GM18499 (cell line): ENCODE measurements around the gene UGT1A5.

Experiments used
- ATAC-seq: cut with Tn5 transposase; IDR thresholded peaks from one replicate; pipeline ENCODE4 v1.9.1; 2021; ENCODE audit warnings: moderate number of reproducible peaks; ENCODE audit not compliant: insufficient read depth, unreplicated experiment

Gene UGT1A5

GRCh38 chr2:233712611-233713261 is at the start of gene UGT1A5:
UGT1A5 (plus strand) TSS chr2:233712907; CDS start chr2:233712992, 85 bp downstream.
- ATAC-seq, result no peak

GRCh38 chr2:233663911-233664310 is 48.8 kb upstream of the UGT1A5 start:
- ATAC-seq, result no peak

GRCh38 chr2:233668605-233669260 is 44.0 kb upstream of the UGT1A5 start:
- ATAC-seq, result no peak

- no peak for ATAC-seq
These were observed 41.2 kb upstream of the UGT1A5 start, which contains the start of gene UGT1A9 for GRCh38 chr2:233671290-233672161. UGT1A9 (plus strand) TSS chr2:233671898; CDS start chr2:233671935, 37 bp downstream.

- no peak for ATAC-seq
These were observed 39.8 kb upstream of the UGT1A5 start for GRCh38 chr2:233672886-233673285.

- ATAC-seq, result no peak
These were observed 38.8 kb upstream of the UGT1A5 start for GRCh38 chr2:233673896-233674295.

GRCh38 chr2:233674314-233674713 is 38.4 kb upstream of the UGT1A5 start:
- ATAC-seq, result no peak

GRCh38 chr2:233674995-233675394 is 37.7 kb upstream of the UGT1A5 start:
- no peak for ATAC-seq

GRCh38 chr2:233676046-233676445 is 36.7 kb upstream of the UGT1A5 start:
- ATAC-seq, result no peak

- no peak for ATAC-seq
These were observed 33.5 kb upstream of the UGT1A5 start for GRCh38 chr2:233679196-233679595.

GRCh38 chr2:233680361-233681045 is 32.2 kb upstream of the UGT1A5 start:
- no peak for ATAC-seq

- ATAC-seq, result no peak
These were observed 31.1 kb upstream of the UGT1A5 start, which contains the start of gene UGT1A7 for GRCh38 chr2:233681521-233682099. UGT1A7 (plus strand) TSS chr2:233681901; CDS start chr2:233681938, 37 bp downstream.

GRCh38 chr2:233684640-233685039 is 28.1 kb upstream of the UGT1A5 start:
- ATAC-seq, result no peak

- no peak for ATAC-seq
These were observed 25.8 kb upstream of the UGT1A5 start for GRCh38 chr2:233686928-233687327.

- ATAC-seq, result no peak
These were observed 24.4 kb upstream of the UGT1A5 start for GRCh38 chr2:233688341-233688740.

GRCh38 chr2:233689031-233689430 is 23.7 kb upstream of the UGT1A5 start:
- no peak for ATAC-seq

GRCh38 chr2:233689501-233689900 is 23.2 kb upstream of the UGT1A5 start:
- ATAC-seq, result no peak

- ATAC-seq, result no peak
These were observed 22.3 kb upstream of the UGT1A5 start for GRCh38 chr2:233690444-233690843.

- ATAC-seq, result no peak
These were observed 21.0 kb upstream of the UGT1A5 start for GRCh38 chr2:233691443-233692433.
